SU-DHL-6 (cell line): ENCODE measurements around the gene NUB1.

ENCODE experiments used
- H2AFZ ChIP-seq: fragments of 200-600 bp; sonication (generic); 2 replicates; pipeline ENCODE4 v1.6.1; 2014; ENCODE audit warnings: low read depth, mild to moderate bottlenecking, moderate library complexity, mixed read lengths, antibody characterized with exemption, low read length; ENCODE audit not compliant: severe bottlenecking
- H3F3A ChIP-seq: fragments of 200-600 bp; shearing (Covaris generic); 2 replicates; pipeline ENCODE4 v1.6.0; 2016; ENCODE audit warnings: antibody characterized with exemption, mild to moderate bottlenecking; ENCODE audit not compliant: insufficient read depth
- H3K27ac ChIP-seq: fragments of 200-600 bp; sonication (generic); 2 replicates; pipeline ENCODE4 v1.5.1; 2016; ENCODE audit warnings: low read depth, mild to moderate bottlenecking, low read length, moderate library complexity, mixed read lengths
- H3K27me3 ChIP-seq: fragments of 200-600 bp; sonication (generic), shearing (Covaris generic); 2 replicates; pipeline ENCODE4 v1.6.0; 2014; ENCODE audit warnings: mild to moderate bottlenecking, low read length
- H3K36me3 ChIP-seq: fragments of 200-600 bp; sonication (generic); 2 replicates; pipeline ENCODE4 v1.6.1; 2014; ENCODE audit warnings: mild to moderate bottlenecking, low read length, mixed read lengths
- H3K4me2 ChIP-seq: fragments of 300-600, 200-600 bp; shearing (Covaris generic), sonication (generic); 2 replicates; pipeline ENCODE4 v1.6.0; 2014; ENCODE audit warnings: low read length, low read depth, mild to moderate bottlenecking; ENCODE audit not compliant: poor library complexity, severe bottlenecking
- H3K4me3 ChIP-seq: fragments of 200-600 bp; sonication (generic); 2 replicates; pipeline ENCODE4 v1.5.1; 2014; ENCODE audit warnings: antibody characterized with exemption, low read length, mild to moderate bottlenecking, mixed read lengths; ENCODE audit not compliant: insufficient read depth, poor library complexity, severe bottlenecking
- H3K79me2 ChIP-seq: fragments of 200-600 bp; sonication (generic); 2 replicates; pipeline ENCODE4 v1.6.1; 2014; ENCODE audit warnings: mild to moderate bottlenecking, low read length, moderate library complexity; ENCODE audit not compliant: insufficient read depth
- H3K9ac ChIP-seq: fragments of 200-600 bp; sonication (generic); 2 replicates; pipeline ENCODE4 v1.7.0; 2014; ENCODE audit warnings: mild to moderate bottlenecking, low read length
- H3K9me2 ChIP-seq: fragments of 200-600 bp; sonication (generic); replicated peaks from 2 replicates; pipeline ENCODE4 v1.6.1; 2014; ENCODE audit warnings: low read length; ENCODE audit not compliant: insufficient read depth
- H3K9me3 ChIP-seq: fragments of 200-600 bp; sonication (generic); 2 replicates; pipeline ENCODE4 v1.6.1; 2014; ENCODE audit warnings: low read length, mixed read lengths; ENCODE audit not compliant: insufficient read depth
- H4K20me1 ChIP-seq: fragments of 200-600 bp; sonication (generic); 2 replicates; pipeline ENCODE4 v1.6.1; 2014; ENCODE audit warnings: low read depth, mild to moderate bottlenecking, antibody characterized with exemption, low read length, moderate library complexity, mixed read lengths
- CTCF ChIP-seq: fragments of 200-600 bp; sonication (generic); IDR thresholded peaks from one replicate; pipeline ENCODE4 v1.5.1; 2017; ENCODE audit warnings: antibody characterized with exemption, mild to moderate bottlenecking, low read length, moderate library complexity; ENCODE audit not compliant: insufficient read depth, poor library complexity, severe bottlenecking
- EZH2phosphoT487 ChIP-seq: fragments of 200-600 bp; sonication (generic), shearing (Covaris generic); conservative IDR thresholded peaks from 2 replicates; pipeline ENCODE4 v1.6.1; 2018; ENCODE audit warnings: mild to moderate bottlenecking, antibody characterized with exemption, low read length, moderate library complexity, mixed read lengths

Gene NUB1

DNA sequence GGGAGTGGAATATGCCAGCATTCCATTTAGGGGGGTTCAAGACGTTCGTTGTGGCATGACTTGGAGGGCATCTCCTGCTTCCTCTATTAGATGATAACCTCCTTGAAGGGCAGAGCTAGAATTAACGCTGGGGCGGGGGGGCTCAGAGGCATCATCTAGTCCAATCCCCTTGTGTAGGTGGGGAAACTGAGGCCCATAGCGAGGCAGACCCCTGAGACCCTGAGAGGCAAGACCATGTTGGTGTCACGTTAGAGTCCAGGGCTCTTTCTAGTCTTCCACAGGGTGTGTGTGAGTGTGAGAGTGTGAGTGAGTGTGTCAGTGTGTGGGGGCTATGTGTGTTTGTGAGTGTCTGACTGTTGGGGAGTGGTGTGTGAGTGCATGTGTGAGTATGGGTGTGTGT lies 29.3 kb upstream of the NUB1 start:
- Histone ChIP-seq H3K9me3 (no peaks in the 10 kb centered on the region; the same call in 1 of the 2 replicates), H2AFZ (no peak overlapping the region), H3K27me3 (no peaks in the 10 kb centered on the region), H3K9ac (no peak overlapping the region), H3F3A (no peaks in the 10 kb centered on the region), H3K9me2 (no peaks in the 10 kb centered on the region), H3K36me3 (no peaks in the 10 kb centered on the region), H3K27ac (no peak overlapping the region), H3K4me2 (no peak overlapping the region), H4K20me1 (no peaks in the 10 kb centered on the region), H3K79me2 (no peaks in the 10 kb centered on the region), H3K4me3 (no peak overlapping the region)
- TF ChIP-seq CTCF (no peak), EZH2phosphoT487 (no peak)

- Histone ChIP-seq H4K20me1 (no peaks in the 10 kb centered on the region), H3K9me3 (no peaks in the 10 kb centered on the region; the same call in 1 of the 2 replicates), H3K4me3 (no peak overlapping the region), H3K9me2 (no peaks in the 10 kb centered on the region), H3K4me2 (no peak overlapping the region), H3K79me2 (no peaks in the 10 kb centered on the region), H3K27me3 (no peaks in the 10 kb centered on the region), H3F3A (no peaks in the 10 kb centered on the region), H3K36me3 (no peaks in the 10 kb centered on the region), H3K27ac (no peak overlapping the region), H3K9ac (no peak overlapping the region), H2AFZ (no peak overlapping the region)
- TF ChIP-seq CTCF (no peak), EZH2phosphoT487 (no peak)
These were observed 28.5 kb upstream of the NUB1 start for GRCh38 chr7:151312831-151313809.

- TF ChIP-seq CTCF (no peak), EZH2phosphoT487 (no peak)
- Histone ChIP-seq H2AFZ (no peak overlapping the region), H3K36me3 (peaks cover 2% of the 10 kb centered on the region; the same call in 1 of the 2 replicates), H3K9me2 (no peaks in the 10 kb centered on the region), H3K9me3 (peaks cover 2% of the 10 kb centered on the region; the same call in 1 of the 2 replicates), H3K27ac (no peak overlapping the region), H3K4me2 (no peak overlapping the region), H3K79me2 (no peaks in the 10 kb centered on the region), H4K20me1 (no peaks in the 10 kb centered on the region), H3K27me3 (no peaks in the 10 kb centered on the region), H3F3A (no peaks in the 10 kb centered on the region), H3K9ac (no peak overlapping the region), H3K4me3 (no peak overlapping the region)
These were observed 27.8 kb upstream of the NUB1 start for GRCh38 chr7:151313857-151314256.
